ENCODE measurements around the gene TXN2. TPM values are rescaled to one million over a fixed set of nuclear protein-coding genes. Genes with fewer than 3 reads are reported as not detected.

The TXN2 gene
- total and polyA plus RNA-seq, 2 of the 4 experiments (the other 2 are of a cell fraction): 49.6 to 166 TPM

GRCh38 chr22:36445158-36445668, 36.2 kb downstream of the TXN2 start (continued):
- no peak; the same call in 1 of the 2 replicates for TF ChIP-seq SMC3 (IDR thresholded peaks at IDR 0.05; ENCODE audit: low read depth, low read length)

DNA sequence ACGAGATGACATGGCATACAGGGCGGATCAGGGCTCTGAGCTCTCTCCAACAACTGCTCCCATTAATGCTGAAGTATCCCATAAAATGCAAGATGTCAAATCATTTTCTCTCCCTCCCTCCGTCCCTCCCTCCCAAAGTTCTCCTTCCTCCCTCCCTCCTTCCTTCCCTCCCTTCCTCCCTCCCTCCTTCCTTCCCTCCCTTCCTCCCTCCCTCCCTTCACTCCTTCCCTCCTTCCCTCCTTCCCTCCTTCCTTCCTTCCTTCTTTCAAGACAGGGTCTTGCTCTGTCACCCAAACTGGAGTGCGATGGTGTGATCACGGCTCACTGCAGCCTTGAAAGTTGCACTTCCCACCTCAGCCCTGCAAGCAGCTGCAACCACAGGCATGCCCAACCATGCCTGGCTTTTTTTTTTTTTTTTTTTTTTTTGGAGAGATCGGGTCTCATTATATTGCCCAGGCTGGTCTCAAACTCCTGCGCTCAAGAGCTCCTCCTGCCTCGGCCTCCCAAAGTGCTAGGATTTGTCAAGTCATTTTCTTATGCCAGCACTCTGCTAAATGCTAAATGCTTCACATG, 38.2 kb downstream of the TXN2 start:
- intact Hi-C loops (cut with micrococcal nuclease): no loop called here
- ChIA-PET POLR2A (ENCODE audit: unreplicated experiment) (no interaction called here), CTCF (interaction anchor here (0.8 kb wide), 1 partner anchor 90 kb away, joined by 4 read pairs; no protein-coding TSS in a partner anchor)
- no TSS peak for BruUV-seq (replicated peaks)
- dilution Hi-C loops (cut with HindIII; ENCODE audit: low sequenced_read_pairs, unreplicated experiment): no loop called here
- no peak overlapping the region for H2BK5ac ChIP-seq (ENCODE audit: low read depth, low read length, poor library complexity, severe bottlenecking)
- peak overlapping the region; percentile 84 for H3K4ac ChIP-seq (ENCODE audit: low read depth, low read length)
- no peak overlapping the region for H2AK9ac ChIP-seq (replicated peaks; ENCODE audit: low read depth, low read length, poor library complexity)
- peak overlapping the region; percentile 88 for H3K14ac ChIP-seq (replicated peaks; ENCODE audit: low read depth, low read length)
- H3K9me3 ChIP-seq (ENCODE audit: control insufficient read depth, insufficient read depth, low read length): peaks cover 4% of the 10 kb centered on the region; the same call in 1 of the 2 replicates
- H4K91ac ChIP-seq (ENCODE audit: insufficient read depth, low read depth, low read length): peak overlapping the region; percentile 89
- DNase-seq (no peak), ATAC-seq (ENCODE audit: low read depth) (no peak)
- H3K4me2 ChIP-seq (ENCODE audit: low read depth, low read length): no peak overlapping the region
- peak overlapping the region; percentile 22; the same call in 1 of the 2 replicates for H3K18ac ChIP-seq (ENCODE audit: low read depth, low read length)
- in situ Hi-C loops (cut with MboI; ENCODE audit: low sequenced_read_pairs): no loop called here
- peak overlapping the region; percentile 38 for H4K5ac ChIP-seq (ENCODE audit: low read depth, low read length)
- H2BK120ac ChIP-seq (ENCODE audit: low read depth, low read length): peak overlapping the region; percentile 87
- H2BK15ac ChIP-seq (ENCODE audit: low read depth, low read length): peak overlapping the region; percentile 88; the same call in 2 of the 3 replicates
- H2BK20ac ChIP-seq (ENCODE audit: low read depth, low read length): peak overlapping the region; percentile 91
- H3K9ac ChIP-seq (ENCODE audit: low read depth, low read length): no peak overlapping the region
- no peak overlapping the region for H3K56ac ChIP-seq (ENCODE audit: extremely low read depth, insufficient read depth, low read length)
- H3K4me1 ChIP-seq (ENCODE audit: control insufficient read depth, insufficient read depth, low read length): peaks cover 18% of the 10 kb centered on the region
- no peaks in the 10 kb centered on the region for H3K36me3 ChIP-seq (ENCODE audit: control insufficient read depth, insufficient read depth, low read length)
- H4K8ac ChIP-seq (ENCODE audit: low read depth in 2 of 2, low read length in 2 of 2): peak overlapping the region in 1 of 2 experiments; percentile 78; a peak in 2 of 4 replicates
- H4K20me1 ChIP-seq (ENCODE audit: insufficient read depth, low read length): no peaks in the 10 kb centered on the region; the same call in none of the 2 replicates
- H2AK5ac ChIP-seq (ENCODE audit: low read depth, low read length): peak overlapping the region; percentile 93
- H3K23ac ChIP-seq (ENCODE audit: low read depth, low read length): peak overlapping the region; percentile 68; the same call in 1 of the 2 replicates
- no peaks in the 10 kb centered on the region for H3K27me3 ChIP-seq (ENCODE audit: control insufficient read depth, insufficient read depth, low read length)
- peaks cover 0 to 38% of the 10 kb centered on the region in 2 experiments; a peak in 3 of 4 replicates for H3K79me1 ChIP-seq (ENCODE audit: low read depth in 1 of 2, low read length in 2 of 2)
- H2AFZ ChIP-seq (replicated peaks; ENCODE audit: low read length, poor library complexity): no peak overlapping the region
- no peak overlapping the region for H3K4me3 ChIP-seq (ENCODE audit: insufficient read depth, low read depth, low read length)
- H3K9me1 ChIP-seq (ENCODE audit: insufficient read depth, low read length): peaks cover 7% of the 10 kb centered on the region
- 0 out of 2 replicates have a peak overlapping the region, but pooled peaks have one; percentile 6 for H3K27ac ChIP-seq (ENCODE audit: insufficient read depth, low read length)
- 100% methylated on average over 2 of the region's 8 CpGs; no CpG with 5 or more reads in 1 of the 2 experiments for WGBS, 2 experiments (ENCODE audit: extremely low coverage in 2 of 2, insufficient read length in 1 of 2)
- no peak for TF ChIP-seq FOS (IDR thresholded peaks at IDR 0.05; ENCODE audit: low read depth, low read length)
- TF ChIP-seq, protein P1, sequence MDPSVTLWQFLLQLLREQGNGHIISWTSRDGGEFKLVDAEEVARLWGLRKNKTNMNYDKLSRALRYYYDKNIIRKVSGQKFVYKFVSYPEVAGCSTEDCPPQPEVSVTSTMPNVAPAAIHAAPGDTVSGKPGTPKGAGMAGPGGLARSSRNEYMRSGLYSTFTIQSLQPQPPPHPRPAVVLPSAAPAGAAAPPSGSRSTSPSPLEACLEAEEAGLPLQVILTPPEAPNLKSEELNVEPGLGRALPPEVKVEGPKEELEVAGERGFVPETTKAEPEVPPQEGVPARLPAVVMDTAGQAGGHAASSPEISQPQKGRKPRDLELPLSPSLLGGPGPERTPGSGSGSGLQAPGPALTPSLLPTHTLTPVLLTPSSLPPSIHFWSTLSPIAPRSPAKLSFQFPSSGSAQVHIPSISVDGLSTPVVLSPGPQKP (IDR thresholded peaks at IDR 0.05; ENCODE audit: borderline replicate concordance, low read depth, low read length): no peak
- no peak for TF ChIP-seq RCOR1 (IDR thresholded peaks at IDR 0.05; ENCODE audit: insufficient replicate concordance, low read length)
- TF ChIP-seq, protein P2, sequence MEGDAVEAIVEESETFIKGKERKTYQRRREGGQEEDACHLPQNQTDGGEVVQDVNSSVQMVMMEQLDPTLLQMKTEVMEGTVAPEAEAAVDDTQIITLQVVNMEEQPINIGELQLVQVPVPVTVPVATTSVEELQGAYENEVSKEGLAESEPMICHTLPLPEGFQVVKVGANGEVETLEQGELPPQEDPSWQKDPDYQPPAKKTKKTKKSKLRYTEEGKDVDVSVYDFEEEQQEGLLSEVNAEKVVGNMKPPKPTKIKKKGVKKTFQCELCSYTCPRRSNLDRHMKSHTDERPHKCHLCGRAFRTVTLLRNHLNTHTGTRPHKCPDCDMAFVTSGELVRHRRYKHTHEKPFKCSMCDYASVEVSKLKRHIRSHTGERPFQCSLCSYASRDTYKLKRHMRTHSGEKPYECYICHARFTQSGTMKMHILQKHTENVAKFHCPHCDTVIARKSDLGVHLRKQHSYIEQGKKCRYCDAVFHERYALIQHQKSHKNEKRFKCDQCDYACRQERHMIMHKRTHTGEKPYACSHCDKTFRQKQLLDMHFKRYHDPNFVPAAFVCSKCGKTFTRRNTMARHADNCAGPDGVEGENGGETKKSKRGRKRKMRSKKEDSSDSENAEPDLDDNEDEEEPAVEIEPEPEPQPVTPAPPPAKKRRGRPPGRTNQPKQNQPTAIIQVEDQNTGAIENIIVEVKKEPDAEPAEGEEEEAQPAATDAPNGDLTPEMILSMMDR (conservative IDR thresholded peaks at IDR 0.05; ENCODE audit: low read depth, low read length): no peak
- no peak for TF ChIP-seq NFE2L2 (IDR thresholded peaks at IDR 0.05; ENCODE audit: low read depth, low read length)
- TF ChIP-seq MAZ (IDR thresholded peaks at IDR 0.05; ENCODE audit: borderline replicate concordance, low read depth, low read length): no peak
- TF ChIP-seq MXI1 (IDR thresholded peaks at IDR 0.05; ENCODE audit: borderline replicate concordance, low read depth, low read length): no peak
- no peak for TF ChIP-seq POLR2A (IDR thresholded peaks at IDR 0.05; ENCODE audit: low read depth, low read length)
- TF ChIP-seq RAD21 (IDR thresholded peaks at IDR 0.05; ENCODE audit: low read length): no peak
- no peak for TF ChIP-seq RFX5 (IDR thresholded peaks at IDR 0.05; ENCODE audit: low read depth, low read length)
- no peak for TF ChIP-seq USF2 (IDR thresholded peaks at IDR 0.05; ENCODE audit: low read depth, low read length)

Measured in IMR-90 (cell line).